ENCODE data around the gene ATR. TPM values are rescaled to one million over a fixed set of nuclear protein-coding genes. Genes with fewer than 3 reads are reported as not detected.

The ATR gene
- total RNA-seq, 2 experiments from 2014 or later: 29.0 to 29.5 TPM

- intact Hi-C loops (cut with DNase I, micrococcal nuclease): no loop called here
- ChIA-PET CTCF (no interaction called here), POLR2A (no interaction called here)
- H3K4me1 Mint-ChIP-seq (ENCODE audit: low read depth): no peaks in the 10 kb centered on the region
- Histone ChIP-seq H3K4me3 (ENCODE audit: low read length) (no peak overlapping the region), H3K27me3 (ENCODE audit: control insufficient read depth in 1 of 2, insufficient read depth in 2 of 2, low read length in 2 of 2) (no peaks in the 10 kb centered on the region), H3K36me3 (ENCODE audit: insufficient read depth, low read length) (no peaks in the 10 kb centered on the region), H3K9me3 (ENCODE audit: control insufficient read depth in 1 of 2, insufficient read depth in 1 of 2, low read length in 2 of 2) (no peaks in the 10 kb centered on the region), H3K27ac (ENCODE audit: low read depth in 1 of 2, low read length in 2 of 2) (no peak overlapping the region), H3K4me1 (ENCODE audit: insufficient read depth, low read length) (no peaks in the 10 kb centered on the region)
- H3K9me3 Mint-ChIP-seq: no peaks in the 10 kb centered on the region
- H3K27me3 Mint-ChIP-seq: no peaks in the 10 kb centered on the region
- no peak for ATAC-seq (ENCODE audit: poor library complexity)
- TF ChIP-seq CTCF (IDR thresholded peaks at IDR 0.05): no peak
- H3K4me3 Mint-ChIP-seq: no peak overlapping the region
- H3K27ac Mint-ChIP-seq: no peak overlapping the region
- no peaks in the 10 kb centered on the region for H3K36me3 Mint-ChIP-seq (ENCODE audit: low read depth)
- no peak for DNase-seq
Observed at GRCh38 chr3:142618917-142619461, 40.5 kb upstream of the ATR start.

GRCh38 chr3:142615171-142615570 lies 36.6 kb upstream of the ATR start:
- H3K9me3 Mint-ChIP-seq: no peaks in the 10 kb centered on the region
- Histone ChIP-seq H3K4me3 (ENCODE audit: low read length) (no peak overlapping the region), H3K27me3 (ENCODE audit: control insufficient read depth in 1 of 2, insufficient read depth in 2 of 2, low read length in 2 of 2) (no peaks in the 10 kb centered on the region), H3K4me1 (ENCODE audit: insufficient read depth, low read length) (no peaks in the 10 kb centered on the region), H3K36me3 (ENCODE audit: insufficient read depth, low read length) (no peaks in the 10 kb centered on the region), H3K27ac (ENCODE audit: low read depth in 1 of 2, low read length in 2 of 2) (no peak overlapping the region), H3K9me3 (ENCODE audit: control insufficient read depth in 1 of 2, insufficient read depth in 1 of 2, low read length in 2 of 2) (no peaks in the 10 kb centered on the region)
- ChIA-PET CTCF (no interaction called here), POLR2A (no interaction called here)
- H3K27me3 Mint-ChIP-seq: no peaks in the 10 kb centered on the region
- no peak for DNase-seq
- H3K27ac Mint-ChIP-seq: no peak overlapping the region
- H3K4me1 Mint-ChIP-seq (ENCODE audit: low read depth): no peaks in the 10 kb centered on the region
- ATAC-seq (ENCODE audit: poor library complexity): no peak
- intact Hi-C loops (cut with DNase I, micrococcal nuclease): no loop called here
- no peak overlapping the region for H3K4me3 Mint-ChIP-seq
- no peak for TF ChIP-seq CTCF (IDR thresholded peaks at IDR 0.05)
- H3K36me3 Mint-ChIP-seq (ENCODE audit: low read depth): no peaks in the 10 kb centered on the region

GRCh38 chr3:142614059-142614626 lies 35.6 kb upstream of the ATR start:
- Mint-ChIP-seq H3K27ac (no peak overlapping the region), H3K9me3 (no peaks in the 10 kb centered on the region), H3K27me3 (no peaks in the 10 kb centered on the region), H3K4me3 (no peak overlapping the region), H3K36me3 (ENCODE audit: low read depth) (no peaks in the 10 kb centered on the region), H3K4me1 (ENCODE audit: low read depth) (no peaks in the 10 kb centered on the region)
- ATAC-seq (ENCODE audit: poor library complexity) (no peak), DNase-seq (no peak)
- TF ChIP-seq CTCF (IDR thresholded peaks at IDR 0.05): no peak
- Histone ChIP-seq H3K9me3 (ENCODE audit: control insufficient read depth in 1 of 2, insufficient read depth in 1 of 2, low read length in 2 of 2) (no peaks in the 10 kb centered on the region), H3K36me3 (ENCODE audit: insufficient read depth, low read length) (no peaks in the 10 kb centered on the region), H3K4me1 (ENCODE audit: insufficient read depth, low read length) (no peaks in the 10 kb centered on the region), H3K4me3 (ENCODE audit: low read length) (no peak overlapping the region), H3K27ac (ENCODE audit: low read depth in 1 of 2, low read length in 2 of 2) (no peak overlapping the region), H3K27me3 (ENCODE audit: control insufficient read depth in 1 of 2, insufficient read depth in 2 of 2, low read length in 2 of 2) (no peaks in the 10 kb centered on the region)
- POLR2A ChIA-PET: interaction anchor here (0.5 to 0.6 kb wide), 2 partner anchors 45 to 120 kb away, joined by 3 read pairs; no protein-coding TSS in a partner anchor
- intact Hi-C loops (cut with DNase I, micrococcal nuclease): no loop called here
- CTCF ChIA-PET: no interaction called here
